ENCODE results near the gene COG7. TPM values are rescaled to one million over a fixed set of nuclear protein-coding genes. Genes with fewer than 3 reads are reported as not detected.
A peak's percentile ranks its signal among the peaks of the same experiment; 100 is the strongest.
"Not testable (repeated sequence)": the region's sequence is repeated elsewhere in the genome, so short reads cannot be mapped to it uniquely, and the experiment has no call there.

Gene COG7
- total RNA-seq, 2 donors from 2014 or later, result 34.0 to 35.3 TPM

GRCh38 chr16:23403547-23403946, 49.4 kb downstream of the COG7 start:
- no peak for DNase-seq (ENCODE audit: low spot score)
- intact Hi-C loops (cut with DNase I), result no loop called here
- 82% methylated on average over 11 of the region's 11 CpGs for WGBS
- Histone ChIP-seq H3K27ac (no peak overlapping the region), H3K36me3 (peaks cover 0 to 6% of the 10 kb centered on the region in 2 donors), H3K4me1 (replicated peaks) (no peaks in the 10 kb centered on the region), H3K27me3 (replicated peaks; ENCODE audit: insufficient read depth) (no peaks in the 10 kb centered on the region), H3K9me3 (no peaks in the 10 kb centered on the region), H3K4me3 (no peak overlapping the region)
- TF ChIP-seq POLR2A (IDR thresholded peaks at IDR 0.05) (no peak), POLR2AphosphoS5 (IDR thresholded peaks at IDR 0.05) (no peak), CTCF (IDR thresholded peaks at IDR 0.05) (no peak)

GRCh38 chr16:23402100-23402499, 50.9 kb downstream of the COG7 start:
- no peaks in the 10 kb centered on the region for H3K27me3 ChIP-seq (replicated peaks; ENCODE audit: insufficient read depth)
- no peak overlapping the region for H3K4me3 ChIP-seq
- H3K9me3 ChIP-seq, result no peaks in the 10 kb centered on the region
- H3K36me3 ChIP-seq, result peaks cover 0 to 19% of the 10 kb centered on the region in 2 donors
- no peaks in the 10 kb centered on the region for H3K4me1 ChIP-seq (replicated peaks)
- TF ChIP-seq CTCF (IDR thresholded peaks at IDR 0.05), result no peak
- no peak for TF ChIP-seq POLR2AphosphoS5 (IDR thresholded peaks at IDR 0.05)
- TF ChIP-seq POLR2A (IDR thresholded peaks at IDR 0.05), result no peak
- DNase-seq (ENCODE audit: low spot score), result no peak
- 97% methylated on average over 2 of the region's 2 CpGs for WGBS
- H3K27ac ChIP-seq, result no peak overlapping the region
- intact Hi-C loops (cut with DNase I), result no loop called here

DNA sequence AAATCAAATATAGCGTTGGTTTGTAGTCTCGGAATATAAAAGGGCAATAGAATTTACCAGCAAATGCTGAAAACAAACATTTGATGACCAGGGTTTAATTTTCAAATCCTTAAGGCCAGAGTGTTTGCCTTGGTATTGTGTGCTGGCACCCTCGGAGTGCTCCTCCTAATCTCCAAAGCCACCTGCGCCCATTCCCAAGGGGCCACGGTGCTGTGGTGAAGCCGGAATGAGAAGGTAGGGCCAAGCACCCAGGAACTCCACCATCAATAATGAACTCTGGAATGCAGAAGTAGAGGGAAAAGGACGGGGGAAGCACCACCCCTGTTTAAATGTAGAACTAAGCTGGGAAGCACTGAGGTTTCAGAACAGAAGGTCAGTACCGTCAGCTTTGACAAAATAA, 51.9 kb downstream of the COG7 start:
- no peak for DNase-seq (ENCODE audit: low spot score)
- peaks cover 0 to 20% of the 10 kb centered on the region in 2 donors for H3K36me3 ChIP-seq
- 89% methylated on average over 8 of the region's 8 CpGs for WGBS

DNA sequence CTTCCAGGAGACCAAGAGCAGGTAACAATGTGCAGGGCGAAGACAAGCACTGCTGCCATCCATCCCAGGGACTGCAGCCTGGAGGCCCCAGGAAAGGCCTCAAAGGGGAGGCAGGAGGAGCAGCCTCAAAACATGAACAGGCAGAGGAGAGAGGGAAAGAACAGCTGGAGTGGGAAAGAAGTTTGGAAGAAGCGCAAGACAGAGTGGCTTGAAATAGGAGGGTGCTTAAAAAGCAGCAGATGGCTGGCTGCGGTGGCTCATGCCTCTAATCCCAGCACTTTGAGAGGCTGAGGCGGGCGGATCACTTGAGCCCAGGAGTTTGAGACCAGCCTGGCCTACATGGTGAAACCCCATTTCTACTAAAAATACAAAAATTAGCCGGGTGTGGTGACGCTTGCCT, 52.5 kb downstream of the COG7 start:
- intact Hi-C loops (cut with DNase I); H3K27ac ChIP-seq: not testable (repeated sequence)
- WGBS, result 96% methylated on average over 7 of the region's 7 CpGs

More for the DNA sequence above, 51.9 kb downstream of the COG7 start:
- Histone ChIP-seq H3K4me3 (no peak overlapping the region), H3K27me3 (replicated peaks; ENCODE audit: insufficient read depth) (no peaks in the 10 kb centered on the region), H3K27ac (no peak overlapping the region), H3K4me1 (replicated peaks) (no peaks in the 10 kb centered on the region), H3K9me3 (no peaks in the 10 kb centered on the region)
- intact Hi-C loops (cut with DNase I), result no loop called here
- no peak for TF ChIP-seq POLR2AphosphoS5 (IDR thresholded peaks at IDR 0.05)
- no peak for TF ChIP-seq CTCF (IDR thresholded peaks at IDR 0.05)
- no peak for TF ChIP-seq POLR2A (IDR thresholded peaks at IDR 0.05)

GRCh38 chr16:23398987-23399805, 53.8 kb downstream of the COG7 start:
- intact Hi-C loops (cut with DNase I), result no loop called here
- no peaks in the 10 kb centered on the region for H3K27me3 ChIP-seq (replicated peaks; ENCODE audit: insufficient read depth)
- H3K36me3 ChIP-seq, result peaks cover 0 to 13% of the 10 kb centered on the region in 2 donors
- H3K9me3 ChIP-seq, result no peaks in the 10 kb centered on the region
- peak; percentile 29 for DNase-seq (ENCODE audit: low spot score)
- H3K4me3 ChIP-seq, result no peak overlapping the region
- WGBS, result 59% methylated on average over 17 of the region's 17 CpGs
- H3K27ac ChIP-seq, result no peak overlapping the region
- peak; percentile 59 for TF ChIP-seq POLR2AphosphoS5 (IDR thresholded peaks at IDR 0.05)
- no peak for TF ChIP-seq CTCF (IDR thresholded peaks at IDR 0.05)
- no peaks in the 10 kb centered on the region for H3K4me1 ChIP-seq (replicated peaks)

More for the DNA sequence above, 52.5 kb downstream of the COG7 start:
- not testable (repeated sequence) for H3K4me3 ChIP-seq; H3K4me1 ChIP-seq (replicated peaks); DNase-seq (ENCODE audit: low spot score); H3K9me3 ChIP-seq; H3K27me3 ChIP-seq (replicated peaks; ENCODE audit: insufficient read depth)
- peaks cover 0 to 14% of the 10 kb centered on the region in 2 donors for H3K36me3 ChIP-seq
